OCI-LY3 (cell line): ENCODE measurements around the gene SPAG6.

Experiments used
- H2AFZ ChIP-seq: fragments of 200-600, 300-600 bp; shearing (Covaris generic); 2 replicates; pipeline ENCODE4 v1.6.0; 2014; ENCODE audit warnings: antibody characterized with exemption, low read depth, low read length
- H3K27ac ChIP-seq: fragments of 200-600, 300-600 bp; sonication (generic); 2 replicates; pipeline ENCODE4 v1.5.1; 2014; ENCODE audit warnings: mild to moderate bottlenecking, low read length, moderate library complexity, mixed read lengths
- H3K27me3 ChIP-seq: fragments of 200-600, 300-600 bp; sonication (generic); 2 replicates; pipeline ENCODE4 v1.6.1; 2014; ENCODE audit warnings: low read depth, low read length, mixed read lengths
- H3K36me3 ChIP-seq: fragments of 200-600, 300-600 bp; sonication (generic); replicated peaks from 2 replicates; pipeline ENCODE3; 2014; ENCODE audit warnings: low read depth, low read length, mixed read lengths
- H3K4me1 ChIP-seq: fragments of 300-600, 200-600 bp; sonication (generic); 2 replicates; pipeline ENCODE4 v1.6.1; 2014; ENCODE audit warnings: low read length, mixed read lengths
- H3K4me2 ChIP-seq: fragments of 200-600, 300-600 bp; sonication (generic); 2 replicates; pipeline ENCODE4 v1.6.1; 2014; ENCODE audit warnings: low read length, mixed read lengths
- H3K4me3 ChIP-seq: fragments of 300-600, 200-600 bp; sonication (generic); 2 replicates; pipeline ENCODE4 v1.5.1; 2014; ENCODE audit warnings: antibody characterized with exemption, mild to moderate bottlenecking, low read length, moderate library complexity
- H3K79me2 ChIP-seq: fragments of 300-600, 200-600 bp; shearing (Covaris generic); 2 replicates; pipeline ENCODE4 v1.6.1; 2014; ENCODE audit warnings: mild to moderate bottlenecking, low read length, mixed read lengths
- H3K9ac ChIP-seq: fragments of 300-600, 200-600 bp; shearing (Covaris generic); 2 replicates; pipeline ENCODE4 v1.6.0; 2014; ENCODE audit warnings: mild to moderate bottlenecking, low read length, moderate library complexity
- H3K9me3 ChIP-seq: fragments of 200-600, 300-600 bp; shearing (Covaris generic); 2 replicates; pipeline ENCODE4 v1.6.1; 2014; ENCODE audit warnings: low read length, mixed read lengths; ENCODE audit not compliant: insufficient read depth
- H4K20me1 ChIP-seq: fragments of 200-600, 300-600 bp; sonication (generic); 2 replicates; pipeline ENCODE4 v1.6.1; 2016; ENCODE audit warnings: low read length, mixed read lengths; ENCODE audit not compliant: insufficient read depth
- CTCF ChIP-seq: fragments of 200-600, 300-600 bp; sonication (generic); IDR thresholded peaks from 2 replicates; pipeline ENCODE4 v1.5.1; 2014; ENCODE audit warnings: antibody characterized with exemption, low read length, low read depth
- EZH2phosphoT487 ChIP-seq: fragments of 200-600 bp; shearing (Covaris generic); IDR thresholded peaks from 2 replicates; pipeline ENCODE4 v1.6.1; 2018; ENCODE audit warnings: antibody characterized with exemption, mixed run types, low read depth

The SPAG6 gene

GRCh38 chr10:22453320-22453719, 108.0 kb downstream of the SPAG6 start:
- Histone ChIP-seq H3K4me1 (no peaks in the 10 kb centered on the region), H3K9ac (no peak overlapping the region), H3K9me3 (no peaks in the 10 kb centered on the region), H3K27ac (no peak overlapping the region), H2AFZ (no peak overlapping the region), H3K36me3 (no peaks in the 10 kb centered on the region), H3K27me3 (no peaks in the 10 kb centered on the region), H3K79me2 (no peaks in the 10 kb centered on the region), H3K4me3 (no peak overlapping the region), H3K4me2 (no peak overlapping the region), H4K20me1 (no peaks in the 10 kb centered on the region)
- no peak for TF ChIP-seq CTCF
- no peak for TF ChIP-seq EZH2phosphoT487

- peaks cover 3% of the 10 kb centered on the region for H3K4me1 ChIP-seq
- H3K27ac ChIP-seq = no peak overlapping the region
- H3K9me3 ChIP-seq = no peaks in the 10 kb centered on the region
- H4K20me1 ChIP-seq = no peaks in the 10 kb centered on the region
- no peaks in the 10 kb centered on the region for H3K79me2 ChIP-seq
- TF ChIP-seq EZH2phosphoT487 (no peak), CTCF (no peak)
- H3K36me3 ChIP-seq = no peaks in the 10 kb centered on the region
- H3K27me3 ChIP-seq = no peaks in the 10 kb centered on the region
- H3K4me2 ChIP-seq = no peak overlapping the region
- H3K4me3 ChIP-seq = no peak overlapping the region
- no peak overlapping the region for H3K9ac ChIP-seq
- no peak overlapping the region for H2AFZ ChIP-seq
Observed at GRCh38 chr10:22453948-22454591, 108.8 kb downstream of the SPAG6 start.

GRCh38 chr10:22454634-22455033, 109.3 kb downstream of the SPAG6 start:
- Histone ChIP-seq H3K9me3 (no peaks in the 10 kb centered on the region), H3K4me3 (no peak overlapping the region), H3K4me1 (peaks cover 8% of the 10 kb centered on the region), H3K36me3 (no peaks in the 10 kb centered on the region), H4K20me1 (no peaks in the 10 kb centered on the region), H3K4me2 (no peak overlapping the region), H3K27ac (no peak overlapping the region), H3K27me3 (no peaks in the 10 kb centered on the region), H3K79me2 (no peaks in the 10 kb centered on the region), H3K9ac (no peak overlapping the region), H2AFZ (no peak overlapping the region)
- TF ChIP-seq CTCF = no peak
- TF ChIP-seq EZH2phosphoT487 = no peak

GRCh38 chr10:22455068-22455857, 110.0 kb downstream of the SPAG6 start:
- Histone ChIP-seq H3K27me3 (no peaks in the 10 kb centered on the region), H3K9me3 (no peaks in the 10 kb centered on the region), H3K4me2 (no peak overlapping the region), H3K36me3 (no peaks in the 10 kb centered on the region), H3K9ac (no peak overlapping the region), H3K27ac (no peak overlapping the region), H3K4me1 (peaks cover 15% of the 10 kb centered on the region), H4K20me1 (no peaks in the 10 kb centered on the region), H3K79me2 (no peaks in the 10 kb centered on the region), H3K4me3 (no peak overlapping the region), H2AFZ (no peak overlapping the region)
- TF ChIP-seq EZH2phosphoT487 (no peak), CTCF (no peak)
